Heart left ventricle (tissue), 16 donors: ENCODE data around the gene NAPG. TPM values are rescaled to one million over a fixed set of nuclear protein-coding genes. Genes with fewer than 3 reads are reported as not detected.

Experiments used
- ATAC-seq, 4 donors: fragments of 200-7000 bp; cut with Tn5 transposase; one replicate each; pipeline ENCODE4 v1.9.1; 2020 to 2022; ENCODE audit warnings: moderate library complexity in 4 of 4, mild to moderate bottlenecking in 3 of 4, moderate number of reproducible peaks in 1 of 4
- DNase-seq, 5 donors: peaks; one replicate each; pipeline ENCODE4 v3.0.0-alpha.2; 2020
- H3K27ac ChIP-seq, 12 donors: fragments of 200-600 bp; sonication (generic) in 4 of 12; one replicate each; pipeline versions ENCODE4 v1.5.0 to v1.8.0; 2016 to 2022; ENCODE audit warnings: mild to moderate bottlenecking in 2 of 12
- H3K27me3 ChIP-seq, 9 donors: fragments of 200-600 bp; sonication (generic) in 2 of 9; one replicate each; pipeline versions ENCODE4 v1.5.1 to v1.8.0; 2016 to 2022; ENCODE audit warnings: mild to moderate bottlenecking in 3 of 9
- H3K36me3 ChIP-seq, 9 donors: fragments of 200-600 bp; sonication (generic) in 2 of 9; one replicate each; pipeline versions ENCODE4 v1.5.0 to v1.8.0; 2018 to 2022; ENCODE audit warnings: mild to moderate bottlenecking in 2 of 9
- H3K4me1 ChIP-seq, 12 donors: fragments of 200-600 bp; sonication (generic) in 4 of 12; one replicate each; pipeline versions ENCODE4 v1.5.0 to v1.8.0; 2016 to 2022; ENCODE audit warnings: mild to moderate bottlenecking in 3 of 12
- H3K4me3 ChIP-seq, 12 donors: fragments of 200-600 bp; sonication (generic) in 4 of 12; one replicate each; pipeline versions ENCODE4 v1.5.0 to v1.8.0; 2017 to 2022; ENCODE audit warnings: mild to moderate bottlenecking in 9 of 12, moderate library complexity in 4 of 12
- H3K9me3 ChIP-seq, 12 donors: fragments of 200-600 bp; sonication (generic) in 4 of 12; one replicate each; pipeline versions ENCODE4 v1.5.0 to v1.8.0; 2016 to 2022; ENCODE audit warnings: mild to moderate bottlenecking in 1 of 12
- CTCF ChIP-seq, 12 donors: fragments of 200-600 bp; sonication (generic) in 4 of 12; IDR thresholded peaks; one replicate each; pipeline versions ENCODE4 v1.5.0 to v1.8.0; 2018 to 2022; ENCODE audit warnings: antibody characterized with exemption in 12 of 12, mild to moderate bottlenecking in 5 of 12
- POLR2A ChIP-seq, 2 donors: fragments of 450-650 bp; IDR thresholded peaks; one replicate each; pipeline ENCODE4 v1.6.1; 2017; ENCODE audit warnings: antibody characterized with exemption in 2 of 2, mild to moderate bottlenecking in 2 of 2, moderate library complexity in 2 of 2
- WGBS, 4 donors: extraction: QIAGEN DNeasy Blood & Tissue Kit in 2 of 4; methylation state at CpG; one replicate each; pipeline versions ENCODE4 v1.1.5 to v1.1.7; 2013 to 2018; 5-methylcytosine and 5-hydroxymethylcytosine counted together
- intact Hi-C, 10 donors: fragments of 100-400 bp; cut with DNase I; formaldehyde crosslinking; loops; one replicate each; pipeline versions ENCODE4 v1.11.1 to v1.14.2; 2022
- polyA plus RNA-seq, 2 donors: library from polyadenylated mRNA; stranded (reverse); fragments of 200-250 nt; gene quantifications; one replicate each; pipeline ENCODE4 v1.2.3, GENCODE V29; 2013
- total RNA-seq, 9 donors: library from RNA; depleted of rRNA in 2 of 9; stranded (reverse); fragments of >200 nt in 2 of 9; fragmentation: NEBNext Ultra II Directional in 3 of 9; extraction: Animal tissue kit (Norgen Biotek cat#: 25700) in 3 of 9; gene quantifications; one replicate each; pipeline versions ENCODE4 v1.1.0 to v1.2.4, GENCODE V29; 2016 to 2023
- donor health status: ischemic (EF 13 %, LVEDD 7.1; RV severe dilation, severe dysfunction).
- donor health status: healthy with polysubstance abuse.
- donor health status: DM: no; HTN: yes; CAD: no.
- donor health status: DM: no; HTN: no; CAD: no.
- donor health status: ischemic (EF 25% LVEDD 6.9; RV normal size, moderate dysfunction).
- donor health status: ischemic (EF 25% LVEDD 5.7; RV mildly dilated, moderate dysfunction).
- donor health status: healthy.
- donor health status: DM: yes; HTN: yes; CAD: no.
- donor health status: ischemic (EF 35%, LVEDD 5.7; RV mildly dilated, moderate dysfunction).
- donor health status: nonischemic (EF 11% LVEDD 7.7; RV severe dilation, severe dysfunction).
- donor health status: DM: yes; HTN: yes; CAD: no.
- donor health status: PGD.
- donor health status: ischemic (EF 29% LVEDD 5.4; RV normal size, mild dysfunction).
- donor health status: nonischemic (EF 23%, LVEDD 6.1; RV moderate dilation, normal function).

Gene NAPG
- total and polyA plus RNA-seq, 11 donors: 12.7 to 46.3 (median 34.5) TPM

GRCh38 chr18:10525371-10525691 lies 496 bp upstream of the NAPG start:
- ATAC-seq: no peak
- no peaks in the 10 kb centered on the region for H3K27me3 ChIP-seq
- TF ChIP-seq POLR2A (IDR thresholded peaks at IDR 0.05): no peak
- TF ChIP-seq CTCF (IDR thresholded peaks at IDR 0.05): no peak
- peak overlapping the region in 10 of 12 donors; percentile 64 to 98 (median 82) for H3K4me3 ChIP-seq
- H3K27ac ChIP-seq: peak overlapping the region in 9 of 12 donors; percentile 26 to 99 (median 95)
- 58 to 71% (median 65%) methylated on average over 7 of the region's 7 CpGs for WGBS, 4 donors
- peaks cover 0 to 45% (median 29%) of the 10 kb centered on the region in 12 donors for H3K4me1 ChIP-seq
- intact Hi-C loops: loop anchor here in 4 of 10 donors (5.0 to 10.0 kb wide), 4 partner anchors 613 to 951 kb away; partner anchors contain the start of genes RAB31 (in 1 of the 4) and VAPA (in 1 of the 4)
- no peaks in the 10 kb centered on the region for H3K9me3 ChIP-seq
- DNase-seq: no peak
- H3K36me3 ChIP-seq: no peaks in the 10 kb centered on the region

GRCh38 chr18:10526561-10526949 lies 728 bp downstream of the NAPG start:
- peak overlapping the region; percentile 88 to 99 (median 95) for H3K27ac ChIP-seq
- H3K4me3 ChIP-seq: peak overlapping the region; percentile 57 to 98 (median 79)
- DNase-seq (no peak), ATAC-seq (peak; percentile 3 to 5 (median 4))
- WGBS, 4 donors: 4 to 8% (median 5%) methylated on average over 10 to 11 of the region's 11 CpGs
- intact Hi-C loops: loop anchor here in 4 of 10 donors (5.0 to 10.0 kb wide), 4 partner anchors 614 to 952 kb away; partner anchors contain the start of genes RAB31 (in 1 of the 4) and VAPA (in 1 of the 4)
- H3K36me3 ChIP-seq: peaks cover 0 to 10% (median 0%) of the 10 kb centered on the region in 9 donors
- no peak for TF ChIP-seq POLR2A (IDR thresholded peaks at IDR 0.05)
- TF ChIP-seq CTCF (IDR thresholded peaks at IDR 0.05): no peak
- no peaks in the 10 kb centered on the region for H3K27me3 ChIP-seq
- H3K4me1 ChIP-seq: peaks cover 0 to 56% (median 31%) of the 10 kb centered on the region in 12 donors
- no peaks in the 10 kb centered on the region for H3K9me3 ChIP-seq

GRCh38 chr18:10528439-10528838 lies 2.6 kb downstream of the NAPG start:
- 50 to 67% (median 61%) methylated on average over 3 of the region's 3 CpGs for WGBS, 4 donors
- TF ChIP-seq CTCF (IDR thresholded peaks at IDR 0.05) (no peak), POLR2A (IDR thresholded peaks at IDR 0.05) (no peak)
- H3K36me3 ChIP-seq: peaks cover 0 to 18% (median under 1%) of the 10 kb centered on the region in 9 donors
- DNase-seq: no peak
- intact Hi-C loops: loop anchor here in 4 of 10 donors (5.0 to 10.0 kb wide), 4 partner anchors 616 to 954 kb away; partner anchors contain the start of genes RAB31 (in 1 of the 4) and VAPA (in 1 of the 4)
- no peak overlapping the region for H3K4me3 ChIP-seq
- no peak overlapping the region for H3K27ac ChIP-seq
- H3K27me3 ChIP-seq: no peaks in the 10 kb centered on the region
- H3K9me3 ChIP-seq: no peaks in the 10 kb centered on the region
- ATAC-seq: no peak
- H3K4me1 ChIP-seq: peaks cover 0 to 60% (median 31%) of the 10 kb centered on the region in 12 donors

GRCh38 chr18:10530002-10530401 lies 4.2 kb downstream of the NAPG start:
- Histone ChIP-seq H3K27me3 (no peaks in the 10 kb centered on the region), H3K9me3 (no peaks in the 10 kb centered on the region), H3K36me3 (peaks cover 0 to 34% (median 15%) of the 10 kb centered on the region in 9 donors), H3K4me3 (no peak overlapping the region), H3K27ac (peak overlapping the region in 9 of 12 donors; percentile 2 to 51 (median 40)), H3K4me1 (peaks cover 0 to 64% (median 31%) of the 10 kb centered on the region in 12 donors)
- intact Hi-C loops: no loop called here
- ATAC-seq: no peak
- no peak for DNase-seq
- 72 to 84% (median 79%) methylated on average over 3 of the region's 3 CpGs for WGBS, 4 donors
- TF ChIP-seq CTCF (IDR thresholded peaks at IDR 0.05) (no peak), POLR2A (IDR thresholded peaks at IDR 0.05) (no peak)
